ENCODE results near the gene PPP1R13B. TPM values are rescaled to one million over a fixed set of nuclear protein-coding genes. Genes with fewer than 3 reads are reported as not detected.

The PPP1R13B gene
- total RNA-seq, 2 donors from 2014 or later = 15.6 to 17.5 TPM

DNA sequence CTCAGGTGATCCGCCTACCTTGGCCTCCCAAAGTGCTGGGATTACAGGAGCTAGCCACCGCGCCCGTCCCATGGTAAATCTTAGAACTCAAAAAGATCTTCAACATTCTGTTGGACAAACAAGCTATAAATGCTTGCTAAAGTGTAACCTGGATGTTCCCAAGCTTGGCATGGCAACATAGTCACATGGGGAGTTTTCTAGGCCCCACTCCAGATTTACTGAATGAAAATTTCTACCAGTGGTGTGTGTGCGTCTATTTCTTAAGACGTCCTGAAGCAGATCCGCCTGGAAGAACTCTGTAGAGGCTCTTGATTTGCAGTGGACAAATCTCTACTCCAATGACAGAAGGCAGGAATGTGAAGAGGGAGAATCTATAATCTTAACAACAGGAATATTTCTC lies 71.9 kb downstream of the PPP1R13B start:
- no peak overlapping the region for H3K4me3 ChIP-seq (ENCODE audit: low read length)
- no peak overlapping the region for H3K9ac ChIP-seq (ENCODE audit: extremely low read depth, low read length, poor library complexity, severe bottlenecking)
- peaks cover 10% of the 10 kb centered on the region for H3K36me3 ChIP-seq (ENCODE audit: control insufficient read depth, insufficient read depth, low read length)
- peaks cover 7% of the 10 kb centered on the region for H3K9me3 ChIP-seq (ENCODE audit: control insufficient read depth, low read length)
- Mint-ChIP-seq H3K36me3 (ENCODE audit: low read depth) (peaks cover 21% of the 10 kb centered on the region), H3K4me3 (no peak overlapping the region), H3K9me3 (no peaks in the 10 kb centered on the region), H3K4me1 (peaks cover 4% of the 10 kb centered on the region), H3K27me3 (ENCODE audit: insufficient read depth) (no peaks in the 10 kb centered on the region), H3K27ac (no peak overlapping the region)
- H3K27ac ChIP-seq (ENCODE audit: low read depth, low read length) = no peak overlapping the region
- H3K4me1 ChIP-seq (ENCODE audit: control insufficient read depth, insufficient read depth, low read length) = no peaks in the 10 kb centered on the region
- no peak for DNase-seq
- TF ChIP-seq, protein P1, sequence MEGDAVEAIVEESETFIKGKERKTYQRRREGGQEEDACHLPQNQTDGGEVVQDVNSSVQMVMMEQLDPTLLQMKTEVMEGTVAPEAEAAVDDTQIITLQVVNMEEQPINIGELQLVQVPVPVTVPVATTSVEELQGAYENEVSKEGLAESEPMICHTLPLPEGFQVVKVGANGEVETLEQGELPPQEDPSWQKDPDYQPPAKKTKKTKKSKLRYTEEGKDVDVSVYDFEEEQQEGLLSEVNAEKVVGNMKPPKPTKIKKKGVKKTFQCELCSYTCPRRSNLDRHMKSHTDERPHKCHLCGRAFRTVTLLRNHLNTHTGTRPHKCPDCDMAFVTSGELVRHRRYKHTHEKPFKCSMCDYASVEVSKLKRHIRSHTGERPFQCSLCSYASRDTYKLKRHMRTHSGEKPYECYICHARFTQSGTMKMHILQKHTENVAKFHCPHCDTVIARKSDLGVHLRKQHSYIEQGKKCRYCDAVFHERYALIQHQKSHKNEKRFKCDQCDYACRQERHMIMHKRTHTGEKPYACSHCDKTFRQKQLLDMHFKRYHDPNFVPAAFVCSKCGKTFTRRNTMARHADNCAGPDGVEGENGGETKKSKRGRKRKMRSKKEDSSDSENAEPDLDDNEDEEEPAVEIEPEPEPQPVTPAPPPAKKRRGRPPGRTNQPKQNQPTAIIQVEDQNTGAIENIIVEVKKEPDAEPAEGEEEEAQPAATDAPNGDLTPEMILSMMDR (conservative IDR thresholded peaks at IDR 0.05) = no peak
- 96 to 100% methylated on average over 6 to 7 of the region's 7 CpGs for WGBS, 2 experiments (ENCODE audit: insufficient coverage in 1 of 2, insufficient read length in 1 of 2)
- no peaks in the 10 kb centered on the region for H3K27me3 ChIP-seq (ENCODE audit: control insufficient read depth, insufficient read depth, low read length, poor library complexity, severe bottlenecking)

DNA sequence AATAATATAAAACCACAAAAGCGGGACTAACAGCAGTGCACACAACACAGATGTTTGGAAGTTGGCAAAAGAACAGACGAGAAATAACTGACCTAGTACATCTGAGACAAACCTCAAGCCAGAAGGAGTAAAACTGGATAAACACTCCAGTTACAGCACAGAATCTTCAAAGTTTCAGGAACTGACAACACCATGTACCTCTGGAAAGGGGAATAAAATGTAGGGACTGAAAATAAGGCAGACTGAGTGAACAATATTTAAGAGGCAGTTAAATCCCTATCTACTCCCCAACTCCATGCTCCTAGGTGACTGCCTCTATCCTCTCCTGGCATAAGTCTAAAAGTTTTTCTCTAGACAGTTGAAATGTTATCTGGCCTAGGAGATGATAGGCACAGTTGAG lies 73.9 kb downstream of the PPP1R13B start:
- no peak overlapping the region for H3K27ac ChIP-seq (ENCODE audit: low read depth, low read length)
- H3K4me3 Mint-ChIP-seq = no peak overlapping the region

DNA sequence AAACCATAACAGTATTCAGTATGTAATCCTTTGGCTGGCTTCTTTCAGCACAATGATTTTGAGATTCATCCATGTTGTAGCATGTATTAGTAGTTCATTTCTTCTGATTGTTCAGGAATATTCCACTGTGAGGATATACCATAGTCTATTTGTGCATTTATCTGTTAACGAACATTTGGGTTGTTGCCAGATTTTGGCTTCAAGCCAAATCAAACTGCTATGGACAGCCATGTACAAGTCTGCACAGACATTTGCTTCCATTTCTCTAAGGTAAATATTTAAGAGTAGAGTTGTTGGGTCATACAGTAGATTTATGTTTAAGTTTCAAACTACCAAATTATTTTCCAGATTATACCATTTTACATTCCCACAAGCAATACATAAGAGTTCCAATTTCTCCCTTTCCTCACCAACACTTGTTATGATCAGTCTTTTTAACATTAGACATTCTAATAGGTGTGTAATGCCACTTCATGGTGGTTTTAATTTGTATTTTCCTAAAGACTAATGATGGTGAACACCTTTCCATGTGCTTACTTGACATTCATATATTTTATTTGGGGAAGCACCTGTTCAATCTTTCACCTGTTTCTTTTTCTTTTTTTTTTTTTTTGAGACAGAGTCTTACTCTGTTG lies 75.2 kb downstream of the PPP1R13B start:
- Mint-ChIP-seq H3K36me3 (ENCODE audit: low read depth) (peaks cover 16% of the 10 kb centered on the region), H3K4me3 (no peak overlapping the region)
- 100% methylated on average over 1 of the region's 1 CpG for WGBS, 2 experiments (ENCODE audit: insufficient coverage in 1 of 2, insufficient read length in 1 of 2)

More for the DNA sequence above, 73.9 kb downstream of the PPP1R13B start:
- 94 to 100% methylated on average over 2 of the region's 2 CpGs for WGBS, 2 experiments (ENCODE audit: insufficient coverage in 1 of 2, insufficient read length in 1 of 2)
- DNase-seq = no peak
- H3K9ac ChIP-seq (ENCODE audit: extremely low read depth, low read length, poor library complexity, severe bottlenecking) = no peak overlapping the region
- H3K9me3 Mint-ChIP-seq = no peaks in the 10 kb centered on the region
- H3K36me3 ChIP-seq (ENCODE audit: control insufficient read depth, insufficient read depth, low read length) = peaks cover 10% of the 10 kb centered on the region
- H3K36me3 Mint-ChIP-seq (ENCODE audit: low read depth) = peaks cover 19% of the 10 kb centered on the region
- H3K4me3 ChIP-seq (ENCODE audit: low read length) = no peak overlapping the region
- H3K27me3 ChIP-seq (ENCODE audit: control insufficient read depth, insufficient read depth, low read length, poor library complexity, severe bottlenecking) = no peaks in the 10 kb centered on the region
- H3K4me1 Mint-ChIP-seq = peaks cover 4% of the 10 kb centered on the region
- peaks cover 7% of the 10 kb centered on the region for H3K9me3 ChIP-seq (ENCODE audit: control insufficient read depth, low read length)
- H3K27ac Mint-ChIP-seq = no peak overlapping the region
- TF ChIP-seq, protein P1 (conservative IDR thresholded peaks at IDR 0.05) = no peak
- no peaks in the 10 kb centered on the region for H3K4me1 ChIP-seq (ENCODE audit: control insufficient read depth, insufficient read depth, low read length)
- no peaks in the 10 kb centered on the region for H3K27me3 Mint-ChIP-seq (ENCODE audit: insufficient read depth)

More for the DNA sequence above, 75.2 kb downstream of the PPP1R13B start:
- Histone ChIP-seq H3K9me3 (ENCODE audit: control insufficient read depth, low read length) (peaks cover 7% of the 10 kb centered on the region), H3K27ac (ENCODE audit: low read depth, low read length) (no peak overlapping the region), H3K4me1 (ENCODE audit: control insufficient read depth, insufficient read depth, low read length) (no peaks in the 10 kb centered on the region), H3K9ac (ENCODE audit: extremely low read depth, low read length, poor library complexity, severe bottlenecking) (no peak overlapping the region), H3K4me3 (ENCODE audit: low read length) (no peak overlapping the region), H3K27me3 (ENCODE audit: control insufficient read depth, insufficient read depth, low read length, poor library complexity, severe bottlenecking) (no peaks in the 10 kb centered on the region), H3K36me3 (ENCODE audit: control insufficient read depth, insufficient read depth, low read length) (peaks cover 9% of the 10 kb centered on the region)
- TF ChIP-seq, protein P1 (conservative IDR thresholded peaks at IDR 0.05) = no peak
- no peak overlapping the region for H3K27ac Mint-ChIP-seq
- no peaks in the 10 kb centered on the region for H3K9me3 Mint-ChIP-seq
- peaks cover 4% of the 10 kb centered on the region for H3K4me1 Mint-ChIP-seq
- no peaks in the 10 kb centered on the region for H3K27me3 Mint-ChIP-seq (ENCODE audit: insufficient read depth)
- DNase-seq = no peak
